IMR-90 (cell line): ENCODE measurements around the gene LRP1B. TPM values are rescaled to one million over a fixed set of nuclear protein-coding genes. Genes with fewer than 3 reads are reported as not detected.

Source experiments
- ATAC-seq: fragments of 200-7000 bp; cut with Tn5 transposase; 2 replicates; pipeline ENCODE4 v1.9.1; 2020; ENCODE audit warnings: low read depth, mild to moderate bottlenecking, moderate library complexity
- BruUV-seq: library from RNA; stranded (reverse); fragments of 400-500 nt; replicated peaks from 2 replicates; lab custom pipeline; 2021; lab: Mats Ljungman, UMichigan
- CTCF ChIA-PET: fragments of 300-600 bp; formaldehyde crosslinking; extraction: SDS; loops from one replicate; lab custom pipeline; 2021; ENCODE audit warnings: antibody characterized with exemption; lab: Yijun Ruan, JAX
- POLR2A ChIA-PET: fragments of 300-600 bp; sonication (Branson Sonifier 250); formaldehyde crosslinking; loops from one replicate; lab custom pipeline; 2022; ENCODE audit warnings: antibody characterized with exemption; ENCODE audit not compliant: unreplicated experiment; lab: Charles Lee
- DNase-seq: peaks from one replicate; pipeline ENCODE4 v3.0.0; 2013
- H2AFZ ChIP-seq: replicated peaks from 2 replicates; pipeline ENCODE3; 2013; ENCODE audit warnings: low read length, mild to moderate bottlenecking; ENCODE audit not compliant: poor library complexity
- H2AK5ac ChIP-seq: 2 replicates; pipeline ENCODE4 v1.6.1; 2013; ENCODE audit warnings: low read depth, low read length, inconsistent platforms
- H2AK9ac ChIP-seq: replicated peaks from 2 replicates; pipeline ENCODE3; 2013; ENCODE audit warnings: mild to moderate bottlenecking, low read depth, low read length, moderate library complexity; ENCODE audit not compliant: poor library complexity
- H2BK120ac ChIP-seq: 2 replicates; pipeline ENCODE4 v1.6.1; 2013; ENCODE audit warnings: low read depth, low read length, inconsistent platforms
- H2BK15ac ChIP-seq: 3 replicates; pipeline ENCODE4 v1.6.1; 2013; ENCODE audit warnings: low read depth, low read length, inconsistent platforms
- H2BK20ac ChIP-seq: 2 replicates; pipeline ENCODE4 v1.6.1; 2013; ENCODE audit warnings: low read depth, mild to moderate bottlenecking, inconsistent platforms, low read length, moderate library complexity
- H2BK5ac ChIP-seq: 2 replicates; pipeline ENCODE4 v1.6.1; 2013; ENCODE audit warnings: mild to moderate bottlenecking, low read depth, low read length, inconsistent platforms; ENCODE audit not compliant: poor library complexity, severe bottlenecking
- H3K14ac ChIP-seq: replicated peaks from 2 replicates; pipeline ENCODE4 v1.6.1; 2013; ENCODE audit warnings: low read depth, low read length, inconsistent platforms
- H3K18ac ChIP-seq: 2 replicates; pipeline ENCODE4 v1.6.1; 2013; ENCODE audit warnings: low read depth, low read length, control low read depth
- H3K23ac ChIP-seq: 2 replicates; pipeline ENCODE4 v1.6.1; 2013; ENCODE audit warnings: low read depth, low read length, inconsistent platforms
- H3K27ac ChIP-seq: 2 replicates; pipeline ENCODE4 v1.5.1; 2013; ENCODE audit warnings: mild to moderate bottlenecking, control low read depth, low read length; ENCODE audit not compliant: insufficient read depth
- H3K27me3 ChIP-seq: 2 replicates; pipeline ENCODE4 v1.6.1; 2013; ENCODE audit warnings: low read length; ENCODE audit not compliant: control insufficient read depth, insufficient read depth
- H3K36me3 ChIP-seq: 2 replicates; pipeline ENCODE4 v1.6.1; 2013; ENCODE audit warnings: low read length, mixed read lengths; ENCODE audit not compliant: control insufficient read depth, insufficient read depth
- H3K4ac ChIP-seq: 2 replicates; pipeline ENCODE4 v1.6.1; 2013; ENCODE audit warnings: low read depth, low read length, inconsistent platforms
- H3K4me1 ChIP-seq: 2 replicates; pipeline ENCODE4 v1.6.1; 2013; ENCODE audit warnings: low read length, mixed read lengths; ENCODE audit not compliant: control insufficient read depth, insufficient read depth
- H3K4me2 ChIP-seq: 2 replicates; pipeline ENCODE4 v1.6.1; 2013; ENCODE audit warnings: low read depth, mild to moderate bottlenecking, control low read depth, low read length, moderate library complexity
- H3K4me3 ChIP-seq: 2 replicates; pipeline ENCODE4 v1.5.1; 2013; ENCODE audit warnings: low read depth, mild to moderate bottlenecking, control low read depth, low read length, moderate library complexity; ENCODE audit not compliant: insufficient read depth
- H3K56ac ChIP-seq: 2 replicates; pipeline ENCODE4 v1.6.1; 2013; ENCODE audit warnings: low read length, inconsistent platforms; ENCODE audit not compliant: insufficient read depth; ENCODE audit errors: extremely low read depth
- H3K79me1 ChIP-seq, 2 experiments: 2 replicates each; pipeline ENCODE4 v1.6.1; 2013; ENCODE audit warnings: low read length in 2 of 2, inconsistent platforms in 1 of 2, low read depth in 1 of 2
- H3K9ac ChIP-seq: 2 replicates; pipeline ENCODE4 v1.6.1; 2013; ENCODE audit warnings: low read depth, low read length, control low read depth
- H3K9me1 ChIP-seq: 2 replicates; pipeline ENCODE4 v1.6.1; 2013; ENCODE audit warnings: low read length, inconsistent platforms; ENCODE audit not compliant: insufficient read depth
- H3K9me3 ChIP-seq: 2 replicates; pipeline ENCODE4 v1.6.1; 2013; ENCODE audit warnings: low read length; ENCODE audit not compliant: control insufficient read depth, insufficient read depth
- H4K20me1 ChIP-seq: 2 replicates; pipeline ENCODE4 v1.6.1; 2013; ENCODE audit warnings: low read length, inconsistent platforms; ENCODE audit not compliant: insufficient read depth
- H4K5ac ChIP-seq: 2 replicates; pipeline ENCODE4 v1.6.1; 2013; ENCODE audit warnings: mild to moderate bottlenecking, low read depth, low read length, control low read depth
- H4K8ac ChIP-seq, 2 experiments: 2 replicates each; pipeline ENCODE4 v1.6.1; 2013; ENCODE audit warnings: low read depth in 2 of 2, low read length in 2 of 2, control low read depth in 1 of 2, inconsistent platforms in 1 of 2
- H4K91ac ChIP-seq: 2 replicates; pipeline ENCODE4 v1.6.1; 2013; ENCODE audit warnings: low read depth, low read length, inconsistent platforms; ENCODE audit not compliant: insufficient read depth
- BHLHE40 ChIP-seq: fragments of 150-350 bp; IDR thresholded peaks from 2 replicates; pipeline ENCODE4 v1.6.1; 2016; ENCODE audit warnings: mild to moderate bottlenecking, low read depth, low read length
- CEBPB ChIP-seq: IDR thresholded peaks from 2 replicates; pipeline ENCODE4 v1.6.1; 2012; ENCODE audit warnings: low read depth, low read length, improper control_type of control experiment
- FOS ChIP-seq: fragments of 150-350 bp; IDR thresholded peaks from 2 replicates; pipeline ENCODE4 v1.6.1; 2016; ENCODE audit warnings: low read depth, low read length
- MAFK ChIP-seq: IDR thresholded peaks from 2 replicates; pipeline ENCODE4 v1.6.1; 2012; ENCODE audit warnings: low read depth, low read length, improper control_type of control experiment
- NFE2L2 ChIP-seq: fragments of 150-350 bp; IDR thresholded peaks from 2 replicates; pipeline ENCODE4 v1.6.1; 2016; ENCODE audit warnings: low read depth, mild to moderate bottlenecking, low read length
- SMC3 ChIP-seq: fragments of 150-350 bp; IDR thresholded peaks from 2 replicates; pipeline ENCODE4 v1.6.1; 2016; ENCODE audit warnings: low read depth, mild to moderate bottlenecking, antibody characterized with exemption, low read length, moderate library complexity
- WGBS, 2 experiments: methylation state at CpG; one replicate each; pipeline versions ENCODE4 v1.1.5 to v1.1.7; 2013; ENCODE audit warnings: missing lambda C conversion rate in 2 of 2; ENCODE audit not compliant: insufficient read length in 1 of 2; ENCODE audit errors: extremely low coverage in 2 of 2; 5-methylcytosine and 5-hydroxymethylcytosine counted together
- dilution Hi-C: fragments of 300-500 bp; cut with HindIII; formaldehyde crosslinking; loops from one replicate; pipeline ENCODE4 v1.14.3; 2018; ENCODE audit warnings: low sequenced_read_pairs; ENCODE audit not compliant: unreplicated experiment
- in situ Hi-C: fragments of 300-500 bp; cut with MboI; formaldehyde crosslinking; loops from 3 replicates; pipeline ENCODE4 v1.14.3; 2019; ENCODE audit warnings: low sequenced_read_pairs, inconsistent platforms, mixed read lengths
- intact Hi-C: fragments of 100-400 bp; cut with micrococcal nuclease; formaldehyde crosslinking; loops from 2 replicates; pipeline ENCODE4 v1.10.0; 2022
- polyA plus RNA-seq, 3 experiments: library from polyadenylated mRNA; depleted of rRNA; stranded (reverse); fragments of >200 nt; gene quantifications; 2 replicates each; pipeline ENCODE4 v1.2.3, GENCODE V29; 2012; ENCODE audit warnings: low replicate concordance in 1 of 3
- total RNA-seq: library from RNA; depleted of rRNA; stranded (reverse); fragments of >200 nt; gene quantifications from 2 replicates; pipeline ENCODE4 v1.2.3, GENCODE V29; 2012
- TF ChIP-seq, protein P1 (sequence below): fragments of 150-350 bp; IDR thresholded peaks from 2 replicates; pipeline ENCODE4 v1.6.1; 2016; ENCODE audit warnings: low read depth, mild to moderate bottlenecking, low read length, moderate library complexity, borderline replicate concordance

LRP1B gene
- total and polyA plus RNA-seq, 2 of the 4 experiments (the other 2 are of a cell fraction), result under 0.01 to 0.02 TPM

DNA sequence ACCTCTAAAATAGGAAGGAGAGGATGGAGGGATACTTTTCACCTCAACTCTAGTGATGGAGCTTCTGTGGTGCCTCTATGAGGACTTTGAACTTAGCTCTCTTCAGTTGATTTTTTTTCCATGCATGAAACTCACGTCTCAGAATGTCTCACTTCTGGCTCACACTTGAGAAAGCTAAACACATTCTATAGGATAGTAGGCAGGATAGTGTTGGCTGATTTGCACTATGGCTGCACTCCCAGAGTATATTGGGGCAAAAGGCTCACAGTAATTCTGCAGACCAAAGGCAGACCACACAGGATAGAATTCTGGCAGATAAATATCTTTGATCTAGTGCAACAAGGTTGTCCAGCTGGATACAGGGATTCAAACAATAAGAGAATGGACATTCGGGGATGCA, 1093.5 kb downstream of the LRP1B start:
- no peak overlapping the region for H2BK120ac ChIP-seq
- TF ChIP-seq CEBPB (no peak), MAFK (no peak), BHLHE40 (no peak), SMC3 (no peak), FOS (no peak), NFE2L2 (no peak)
- TF ChIP-seq, protein P1, sequence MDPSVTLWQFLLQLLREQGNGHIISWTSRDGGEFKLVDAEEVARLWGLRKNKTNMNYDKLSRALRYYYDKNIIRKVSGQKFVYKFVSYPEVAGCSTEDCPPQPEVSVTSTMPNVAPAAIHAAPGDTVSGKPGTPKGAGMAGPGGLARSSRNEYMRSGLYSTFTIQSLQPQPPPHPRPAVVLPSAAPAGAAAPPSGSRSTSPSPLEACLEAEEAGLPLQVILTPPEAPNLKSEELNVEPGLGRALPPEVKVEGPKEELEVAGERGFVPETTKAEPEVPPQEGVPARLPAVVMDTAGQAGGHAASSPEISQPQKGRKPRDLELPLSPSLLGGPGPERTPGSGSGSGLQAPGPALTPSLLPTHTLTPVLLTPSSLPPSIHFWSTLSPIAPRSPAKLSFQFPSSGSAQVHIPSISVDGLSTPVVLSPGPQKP, result no peak
- CTCF ChIA-PET, result interaction anchor here (0.5 kb wide), 1 partner anchor 133 kb away, joined by 3 read pairs; no protein-coding TSS in a partner anchor
- DNase-seq (no peak), ATAC-seq (no peak)
- no peaks in the 10 kb centered on the region for H3K9me1 ChIP-seq
- H2AK5ac ChIP-seq, result no peak overlapping the region
- no peak overlapping the region for H2BK5ac ChIP-seq
- no peak overlapping the region for H3K27ac ChIP-seq
- H3K4ac ChIP-seq, result no peak overlapping the region
- H4K5ac ChIP-seq, result no peak overlapping the region
- POLR2A ChIA-PET, result no interaction called here
- no peak overlapping the region for H2AK9ac ChIP-seq
- H3K56ac ChIP-seq, result no peak overlapping the region
- no peaks in the 10 kb centered on the region for H3K79me1 ChIP-seq
- no peak overlapping the region for H3K23ac ChIP-seq
- BruUV-seq, result no TSS peak
- no peak overlapping the region for H2AFZ ChIP-seq
- no peaks in the 10 kb centered on the region for H4K20me1 ChIP-seq
- dilution Hi-C loops, result no loop called here
- no peaks in the 10 kb centered on the region for H3K36me3 ChIP-seq
- no peak overlapping the region for H4K8ac ChIP-seq
- no CpG with 5 or more reads among the region's 2 CpGs for WGBS, 2 experiments
- H3K9me3 ChIP-seq, result no peaks in the 10 kb centered on the region
- H3K18ac ChIP-seq, result peak overlapping the region; percentile 48; the same call in 1 of the 2 replicates
- H3K4me3 ChIP-seq, result no peak overlapping the region
- no peak overlapping the region for H3K4me2 ChIP-seq
- H4K91ac ChIP-seq, result no peak overlapping the region
- no peak overlapping the region for H3K9ac ChIP-seq
- intact Hi-C loops, result no loop called here
- no peaks in the 10 kb centered on the region for H3K27me3 ChIP-seq
- H2BK15ac ChIP-seq, result no peak overlapping the region
- H3K14ac ChIP-seq, result no peak overlapping the region
- H3K4me1 ChIP-seq, result peaks cover 3% of the 10 kb centered on the region; the same call in 1 of the 2 replicates
- no peak overlapping the region for H2BK20ac ChIP-seq
- in situ Hi-C loops, result no loop called here
